Activated naive CD4-positive, alpha-beta T cell (primary cell): Measurements from ENCODE around the gene DEPDC4.
A peak's percentile ranks its signal among the peaks of the same experiment; 100 is the strongest.
"Not testable (repeated sequence)": the region's sequence is repeated elsewhere in the genome, so short reads cannot be mapped to it uniquely, and the experiment has no call there.

Experiments
- DNase-seq, 4 experiments: peaks; one replicate each; lab custom pipeline; 2025; lab: John Stamatoyannopoulos, UW

Gene DEPDC4

DNA sequence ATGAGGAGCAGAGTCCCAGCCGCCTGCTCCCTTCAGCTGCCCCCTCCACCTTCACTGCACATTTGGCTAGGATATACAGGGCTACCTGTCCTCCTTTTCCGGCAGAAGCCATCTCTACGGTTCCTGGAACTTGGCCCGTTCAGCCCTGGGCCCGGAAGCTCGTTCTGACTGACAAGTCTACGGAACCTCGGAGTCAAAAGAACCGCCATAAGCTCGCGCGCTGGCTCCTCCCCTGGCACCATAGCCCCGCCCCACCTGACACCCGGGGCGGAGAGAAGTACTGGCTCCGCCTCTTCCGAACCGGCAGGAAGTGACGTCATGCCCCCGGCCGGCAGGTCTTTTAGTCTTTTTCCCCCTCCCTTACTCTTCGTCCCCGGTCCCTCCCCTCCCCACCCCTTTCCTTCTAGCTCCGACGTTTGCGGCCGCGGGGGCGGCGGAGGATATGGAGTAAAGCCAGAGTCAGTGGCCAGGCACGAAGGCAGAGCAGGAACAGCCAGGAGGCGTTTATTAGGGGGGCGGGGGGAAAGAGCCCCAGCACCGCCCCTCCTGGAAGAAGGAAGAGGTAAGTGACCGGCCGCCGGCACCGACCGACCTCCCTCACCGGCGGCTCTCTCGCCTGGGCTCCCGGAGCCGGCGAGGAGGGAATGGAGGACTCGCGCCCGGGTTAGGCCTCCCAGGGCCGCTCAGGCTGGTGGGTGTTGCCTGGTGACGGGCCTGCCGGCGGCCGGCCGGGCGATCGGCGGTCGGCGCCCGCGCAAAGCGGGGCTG lies at the start of gene DEPDC4, which contains the start of gene SCYL2:
TSS of gene DEPDC4 (minus strand) at position 245 of the 768 bp plus-strand sequence. CDS start at position 242, 3 bp downstream.
TSS of gene SCYL2 (plus strand) at position 343 of the 768 bp plus-strand sequence. CDS start 15,794 bp downstream, outside the sequence.
- peak; percentile 83 to 93 (median 90) for DNase-seq

DNA sequence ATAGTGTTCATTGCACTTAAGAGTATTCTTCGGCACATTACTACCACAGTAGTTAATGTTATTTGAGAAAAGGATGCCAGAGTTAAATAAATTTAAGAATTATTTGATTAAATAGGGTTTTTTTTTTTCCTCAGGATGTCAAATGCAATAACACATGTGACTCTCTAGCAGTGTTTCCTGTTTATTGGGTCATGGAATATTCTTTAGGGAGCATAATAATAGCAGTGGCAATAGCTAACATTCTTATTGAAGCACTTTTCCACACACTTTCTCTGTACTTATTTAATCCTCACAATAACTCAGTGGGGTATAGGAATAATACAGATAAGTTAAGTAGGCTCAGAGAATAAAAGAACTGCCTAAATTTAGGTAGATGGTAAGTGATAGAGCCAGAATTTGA lies 44.4 kb upstream of the DEPDC4 start:
- DNase-seq, result no peak

DNA sequence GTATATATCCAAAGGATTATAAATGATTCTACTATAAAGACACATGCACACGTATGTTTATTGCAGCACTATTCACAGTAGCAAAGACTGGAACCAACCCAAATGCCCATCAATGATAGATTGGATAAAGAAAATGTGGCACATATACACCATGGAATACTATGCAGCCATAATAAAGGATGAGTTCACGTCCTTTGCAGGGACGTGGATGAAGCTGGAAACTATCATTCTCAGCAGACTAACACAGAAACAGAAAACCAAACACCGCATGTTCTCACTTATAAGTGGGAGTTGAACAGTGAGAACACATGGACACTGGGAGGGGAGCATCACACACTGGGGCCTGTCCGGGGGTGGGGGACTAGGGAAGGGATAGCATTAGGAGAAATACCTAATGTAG lies 41.3 kb upstream of the DEPDC4 start:
- not testable (repeated sequence) for DNase-seq

DNA sequence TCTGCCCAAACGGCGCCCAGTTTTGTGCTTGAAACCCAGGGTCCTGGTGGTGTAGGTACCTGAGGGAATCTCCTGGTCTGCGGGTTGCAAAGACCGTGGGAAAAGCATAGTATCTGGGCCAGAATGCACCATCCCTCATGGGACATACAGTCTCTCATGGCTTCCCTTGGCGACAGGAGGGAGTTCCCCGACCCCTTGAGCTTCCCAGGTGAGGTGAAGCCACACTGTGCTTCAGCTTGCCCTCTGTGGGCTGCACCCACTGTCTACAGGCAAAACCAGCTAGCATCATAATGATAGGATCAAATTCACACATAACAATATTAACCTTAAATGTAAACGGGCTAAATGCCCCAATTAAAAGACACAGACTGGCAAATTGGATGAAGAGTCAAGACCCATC lies 37.5 kb upstream of the DEPDC4 start:
- not testable (repeated sequence) for DNase-seq

DNA sequence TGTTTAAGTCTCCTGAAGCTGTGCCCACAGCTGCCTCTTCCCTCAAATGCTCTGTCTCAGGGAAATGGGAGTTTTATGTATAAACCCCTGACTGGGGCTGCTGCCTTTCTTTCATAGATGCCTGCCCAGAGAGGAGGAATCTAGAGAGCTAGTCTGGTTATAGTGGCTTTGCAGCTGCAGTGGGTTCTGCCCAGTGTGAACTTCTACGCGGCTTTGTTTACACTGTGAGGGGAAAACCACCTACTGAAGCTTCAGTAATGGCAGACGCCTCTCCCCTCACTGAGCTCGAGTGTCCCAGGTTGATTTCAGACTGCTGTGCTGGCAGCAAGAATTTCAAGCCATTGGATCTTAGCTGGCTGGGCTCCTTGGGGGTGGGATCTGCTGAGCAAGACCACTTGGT lies 37.0 kb upstream of the DEPDC4 start:
- no peak for DNase-seq

DNA sequence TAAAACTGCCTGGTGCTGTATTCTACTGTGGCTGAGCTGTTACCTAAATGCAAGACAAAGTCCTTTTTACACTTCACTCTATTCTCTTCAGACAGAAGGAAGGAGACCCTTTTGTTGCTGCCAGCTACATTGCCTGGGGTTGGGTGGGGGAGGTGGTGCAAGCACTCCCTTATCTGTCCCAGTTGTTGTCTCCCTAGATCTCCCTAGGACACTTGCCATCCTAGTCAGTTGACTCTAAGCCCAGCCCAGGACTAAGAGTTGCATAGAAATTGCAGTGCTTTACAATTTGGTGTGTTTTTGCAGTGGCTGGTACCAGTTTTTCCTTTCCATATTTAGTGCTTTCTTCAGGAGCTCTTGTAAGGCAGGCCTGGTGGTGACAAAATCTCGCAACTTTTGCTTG lies 35.2 kb upstream of the DEPDC4 start:
- DNase-seq, result no peak

DNA sequence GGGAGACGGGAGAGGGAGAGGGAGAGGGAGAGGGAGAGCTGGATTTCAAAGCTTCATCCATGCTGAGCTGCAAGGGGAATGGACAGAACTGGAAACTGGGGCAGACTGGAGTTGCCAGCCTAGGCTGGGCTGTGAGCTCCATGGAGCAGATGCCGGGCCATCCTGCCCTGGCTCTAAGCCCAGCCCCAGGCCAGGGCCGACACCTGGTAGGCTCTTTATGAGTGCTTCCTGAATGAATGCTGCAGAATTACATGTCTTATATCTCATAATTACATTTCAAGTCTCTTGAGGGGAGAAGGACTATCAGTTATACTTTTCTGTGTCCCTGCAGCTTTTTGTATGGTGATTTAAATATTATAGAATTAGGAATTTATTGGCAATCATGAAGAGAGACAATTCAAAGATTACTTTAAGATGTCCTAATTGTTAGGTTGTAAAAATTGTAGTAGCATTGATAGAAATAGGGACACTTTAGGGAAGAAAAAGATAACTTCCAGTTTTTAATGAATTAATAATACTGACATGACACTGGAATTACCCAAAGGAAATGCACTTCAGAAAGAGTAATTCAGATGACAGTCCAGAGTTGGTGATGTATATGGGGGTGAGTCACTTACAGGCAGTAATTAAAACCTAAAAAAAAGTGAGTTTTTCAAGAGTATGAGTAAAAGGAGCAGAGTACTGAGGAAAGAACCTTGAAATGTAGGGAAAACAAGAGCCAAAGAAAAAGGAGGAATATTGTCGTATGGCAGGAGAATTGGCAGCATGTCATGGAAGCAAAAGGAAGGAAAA lies 29.1 kb upstream of the DEPDC4 start:
- DNase-seq, result no peak

DNA sequence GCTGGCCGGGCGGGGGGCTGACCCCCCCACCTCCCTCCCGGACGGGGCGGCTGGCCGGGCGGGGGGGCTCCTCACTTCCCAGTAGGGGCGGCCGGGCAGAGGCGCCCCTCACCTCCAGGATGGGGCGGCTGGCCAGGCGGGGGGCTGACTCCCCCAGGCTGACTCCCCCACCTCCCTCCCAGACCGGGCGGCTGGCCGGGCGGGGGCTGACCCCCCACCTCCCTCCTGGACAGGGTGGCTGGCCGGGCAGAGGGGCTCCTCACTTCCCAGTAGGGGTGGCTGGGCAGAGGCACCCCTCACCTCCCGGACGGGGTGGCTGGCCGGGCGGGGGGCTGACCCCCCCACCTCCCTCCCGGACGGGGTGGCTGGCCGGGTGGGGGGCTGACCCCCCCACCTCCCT lies 27.5 kb upstream of the DEPDC4 start:
- DNase-seq, result not testable (repeated sequence)

DNA sequence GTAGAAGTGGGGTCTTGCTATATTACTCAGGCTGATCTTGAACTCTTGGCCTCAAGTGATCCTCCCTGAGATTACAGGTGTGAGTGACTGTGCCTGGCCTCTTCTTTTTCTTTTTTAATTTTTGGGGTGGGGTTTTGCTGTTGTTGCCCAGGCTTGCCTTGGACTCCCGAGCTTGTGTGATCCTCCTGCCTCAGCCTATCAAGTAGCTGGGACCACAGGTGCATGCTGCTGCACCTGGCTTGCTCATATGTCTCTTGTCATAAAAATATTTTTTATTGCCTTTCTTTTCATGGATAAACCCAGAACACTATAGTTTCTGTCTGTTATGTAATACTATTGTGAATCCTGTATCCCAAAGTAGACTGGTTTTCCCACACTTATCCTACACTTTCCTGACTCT lies 26.1 kb upstream of the DEPDC4 start:
- no peak for DNase-seq

DNA sequence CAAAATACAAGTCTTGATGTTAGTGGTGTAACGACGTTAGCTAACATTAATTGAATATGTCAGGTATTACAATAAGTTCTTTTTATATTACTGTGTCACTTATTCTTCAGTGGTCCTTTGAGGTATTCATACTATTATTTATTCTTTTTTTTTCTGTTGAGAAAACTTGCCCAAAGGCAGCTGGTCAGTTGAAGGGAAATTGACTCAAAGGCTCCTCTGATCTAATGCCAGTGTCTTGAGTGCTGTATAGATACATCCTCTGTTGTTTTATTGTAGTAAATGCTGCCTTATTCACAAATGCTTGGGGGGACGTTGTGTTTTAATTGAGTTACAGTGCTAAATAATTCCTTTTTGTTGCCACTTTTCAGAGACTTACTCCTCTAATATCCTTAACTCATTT lies 23.1 kb upstream of the DEPDC4 start:
- no peak for DNase-seq

DNA sequence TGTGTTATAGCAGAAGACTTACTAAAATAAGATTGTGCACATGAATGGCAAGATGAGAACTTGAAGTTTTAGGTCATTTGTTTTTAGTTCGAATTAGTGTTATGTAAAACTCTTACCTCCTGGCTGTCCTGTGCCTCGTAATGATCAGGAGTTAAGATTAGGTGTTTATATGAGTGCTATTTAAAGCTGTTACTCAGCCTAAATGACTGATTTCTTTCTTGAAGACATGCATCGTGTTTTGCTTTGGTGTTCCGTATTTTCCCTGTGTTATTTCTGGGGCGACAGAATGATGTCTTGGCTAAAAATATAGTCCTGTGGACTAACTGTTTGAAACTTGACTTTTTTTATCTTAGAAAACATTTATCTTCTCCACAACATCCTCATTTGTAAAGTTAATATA lies 22.2 kb upstream of the DEPDC4 start:
- DNase-seq, result no peak

DNA sequence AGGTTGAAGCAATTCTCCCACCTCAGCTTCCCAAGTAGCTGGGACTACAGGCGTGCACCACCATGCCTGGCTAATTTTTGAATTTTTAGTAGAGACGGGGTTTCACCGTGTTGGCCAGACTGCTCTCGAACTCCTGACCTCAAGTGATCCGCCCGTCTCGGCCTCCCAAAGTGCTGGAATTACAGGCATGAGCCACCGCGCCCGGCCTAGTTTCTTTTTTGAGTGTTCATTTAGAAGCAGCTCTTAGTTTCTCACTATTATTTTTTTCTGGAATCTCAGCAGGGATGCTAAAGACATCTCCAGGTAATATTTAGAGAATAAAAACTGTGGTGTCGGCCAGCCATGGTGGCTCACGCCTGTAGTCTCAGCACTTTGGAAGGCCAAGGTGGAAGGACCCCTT lies 17.7 kb upstream of the DEPDC4 start:
- DNase-seq, result not testable (repeated sequence)

DNA sequence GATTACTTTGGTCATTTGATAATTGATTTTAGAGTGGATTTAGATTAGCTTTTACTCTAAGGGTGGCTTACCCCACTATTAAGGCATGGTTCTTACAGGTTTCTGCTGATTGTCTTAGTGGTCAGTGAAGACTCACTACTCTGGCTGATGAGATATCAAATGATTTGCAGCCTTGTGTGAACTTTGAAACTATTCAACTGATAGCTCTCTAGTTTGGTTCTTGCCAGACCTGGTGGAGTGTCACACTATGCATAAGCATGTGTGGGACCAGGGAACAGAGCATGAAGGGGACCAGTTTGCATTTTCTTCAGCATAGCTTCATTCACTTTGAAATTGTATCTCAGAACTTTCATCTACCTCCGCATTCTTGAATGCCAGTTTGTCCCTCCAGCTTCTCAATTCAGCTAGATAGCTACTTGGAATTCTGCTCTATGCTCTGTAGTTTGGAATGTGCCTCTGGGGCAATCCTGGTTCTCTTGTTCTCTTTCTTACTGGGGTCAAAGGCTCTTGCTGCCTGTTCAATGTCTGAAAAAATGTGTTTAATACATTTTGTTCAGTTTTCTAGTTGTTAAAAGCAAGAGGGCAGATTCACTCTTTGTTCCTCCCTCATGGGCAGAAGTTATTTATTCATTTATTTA lies 12.8 kb upstream of the DEPDC4 start:
- no peak for DNase-seq

DNA sequence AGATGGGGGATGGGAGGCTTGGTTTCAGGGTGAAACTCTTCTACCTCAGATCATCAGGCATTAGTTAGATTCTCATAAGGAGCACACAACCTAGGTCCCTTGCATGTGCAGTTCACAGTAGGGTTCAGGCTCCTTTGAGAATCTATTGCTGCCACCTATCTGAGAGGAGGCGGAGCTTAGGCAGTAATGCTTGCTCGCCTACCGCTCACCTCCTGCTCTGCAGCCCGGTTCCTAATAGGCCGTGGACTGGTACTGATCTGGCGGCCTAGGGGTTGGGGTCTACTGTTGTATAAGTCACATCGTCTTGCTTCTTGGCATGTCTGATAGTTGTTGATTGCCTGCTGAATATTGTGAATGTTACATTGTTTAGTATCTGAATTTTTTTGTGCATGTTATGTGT lies 12.3 kb upstream of the DEPDC4 start:
- DNase-seq, result no peak

DNA sequence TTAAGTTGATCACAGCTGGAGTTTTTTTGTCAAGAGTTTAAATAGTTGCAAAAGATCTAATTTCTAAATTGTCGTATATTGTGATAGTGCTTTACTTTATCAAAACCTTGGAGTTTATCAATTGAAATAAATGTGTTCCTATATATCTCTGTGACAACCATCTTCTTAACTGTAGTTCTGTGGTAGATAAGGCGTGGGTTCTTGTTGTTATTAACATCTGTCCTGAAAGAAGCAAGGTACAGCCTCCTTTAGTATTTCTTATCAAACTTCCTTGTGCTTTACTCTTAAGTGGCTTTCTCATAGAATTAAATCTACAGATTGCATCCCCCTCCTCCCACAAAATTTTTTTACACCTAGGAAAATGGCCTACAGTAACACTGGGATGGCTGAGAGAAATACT lies 7.4 kb upstream of the DEPDC4 start:
- DNase-seq, result no peak

DNA sequence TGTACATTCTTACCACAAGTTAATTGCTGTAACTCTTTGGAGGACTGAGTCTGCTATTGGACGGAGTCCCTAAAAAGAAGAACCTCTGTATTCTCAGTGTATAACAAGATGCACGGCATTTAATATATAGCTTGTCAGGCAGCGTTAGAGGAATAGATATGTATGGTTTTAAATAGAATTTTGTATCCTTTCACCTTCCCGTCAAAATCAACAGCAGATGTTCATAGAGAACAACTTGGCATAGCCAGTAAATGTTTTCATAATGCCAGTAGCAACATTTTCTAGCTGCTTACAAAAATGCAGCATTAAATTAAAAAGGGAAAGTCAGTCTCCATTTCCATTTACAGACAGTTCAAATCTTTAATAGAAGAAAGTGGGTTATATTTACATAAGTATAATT lies 6.9 kb upstream of the DEPDC4 start:
- DNase-seq, result no peak

DNA sequence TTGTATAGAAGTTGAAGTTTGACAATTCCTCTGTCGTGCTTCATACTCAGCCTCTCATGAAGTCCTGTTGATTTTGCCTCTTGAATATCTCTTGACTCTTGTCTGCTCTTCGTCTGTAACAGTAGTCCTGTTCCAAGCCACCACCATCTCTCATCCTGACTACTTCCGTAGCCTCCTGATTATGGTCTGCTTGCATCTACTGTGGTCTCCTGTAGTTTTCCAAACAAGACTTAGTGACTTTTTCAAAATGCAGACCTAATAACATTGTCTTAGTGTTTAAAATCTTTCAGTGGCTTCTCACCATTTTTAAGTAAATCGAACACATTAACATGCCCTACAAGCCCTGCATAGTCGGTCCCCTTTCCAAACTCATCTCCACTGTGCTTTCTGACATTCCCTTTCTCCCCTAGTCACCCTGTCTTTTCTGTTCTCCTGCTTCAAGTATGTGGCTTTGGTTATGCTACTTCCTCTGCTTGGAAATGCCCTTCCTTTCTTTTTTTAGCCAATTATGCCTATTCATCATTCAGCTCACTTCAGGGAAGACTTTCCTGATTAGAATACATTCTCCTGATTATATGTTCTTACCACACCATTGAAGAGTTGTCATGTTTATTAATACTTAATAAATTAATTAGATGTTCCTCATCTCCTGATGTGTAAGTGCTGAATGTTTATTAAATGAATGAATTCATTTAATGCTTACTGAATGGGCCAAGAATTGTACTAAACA lies 2.1 kb upstream of the DEPDC4 start:
- no peak for DNase-seq

DNA sequence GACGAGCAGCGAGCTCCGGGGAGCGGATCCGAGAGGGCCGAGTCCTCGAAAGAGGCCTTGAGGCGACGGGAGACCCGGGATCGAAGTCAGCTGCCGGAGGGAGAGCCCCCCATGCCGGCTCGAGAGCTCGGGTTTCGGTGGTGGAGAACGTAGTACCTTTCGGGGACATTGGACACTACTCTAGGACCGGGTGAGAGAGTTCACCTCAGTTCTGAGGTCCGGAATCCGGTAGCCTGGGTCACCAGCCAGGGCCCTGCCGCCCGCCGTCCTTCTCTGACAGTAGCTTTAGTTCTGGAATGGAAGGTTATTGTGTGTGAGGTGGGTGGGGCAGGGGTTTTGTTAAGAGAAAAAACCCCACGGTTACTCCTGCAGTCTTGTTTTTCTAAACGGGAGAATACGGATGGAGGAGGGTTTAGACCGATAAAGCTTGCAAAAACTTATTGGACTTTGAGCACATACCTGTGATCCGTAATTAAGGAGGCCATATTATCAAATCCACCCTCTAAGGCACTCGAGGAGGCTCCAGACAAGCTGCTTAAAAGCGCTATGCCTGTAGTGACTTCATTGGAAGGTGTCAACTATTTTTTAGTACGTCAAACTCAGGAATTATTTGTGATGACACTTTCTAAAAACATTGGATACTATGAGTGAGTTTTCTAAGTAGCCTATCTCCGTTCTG lies 863 bp upstream of the DEPDC4 start:
- peak in 1 of 4 experiments; percentile 24 for DNase-seq

DNA sequence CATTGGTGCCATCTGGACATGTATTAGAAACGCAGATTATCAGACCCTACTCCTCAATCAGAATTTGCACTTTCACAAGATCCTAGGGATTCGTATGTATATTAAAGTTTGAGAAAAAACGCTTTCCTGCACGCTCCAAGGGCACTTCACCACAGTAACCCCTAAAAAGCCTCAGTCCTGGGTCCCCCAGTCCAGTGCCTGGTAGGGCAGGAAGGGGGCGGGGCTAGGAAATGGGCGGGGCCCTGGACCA lies 369 bp downstream of the DEPDC4 start:
- no peak for DNase-seq

DNA sequence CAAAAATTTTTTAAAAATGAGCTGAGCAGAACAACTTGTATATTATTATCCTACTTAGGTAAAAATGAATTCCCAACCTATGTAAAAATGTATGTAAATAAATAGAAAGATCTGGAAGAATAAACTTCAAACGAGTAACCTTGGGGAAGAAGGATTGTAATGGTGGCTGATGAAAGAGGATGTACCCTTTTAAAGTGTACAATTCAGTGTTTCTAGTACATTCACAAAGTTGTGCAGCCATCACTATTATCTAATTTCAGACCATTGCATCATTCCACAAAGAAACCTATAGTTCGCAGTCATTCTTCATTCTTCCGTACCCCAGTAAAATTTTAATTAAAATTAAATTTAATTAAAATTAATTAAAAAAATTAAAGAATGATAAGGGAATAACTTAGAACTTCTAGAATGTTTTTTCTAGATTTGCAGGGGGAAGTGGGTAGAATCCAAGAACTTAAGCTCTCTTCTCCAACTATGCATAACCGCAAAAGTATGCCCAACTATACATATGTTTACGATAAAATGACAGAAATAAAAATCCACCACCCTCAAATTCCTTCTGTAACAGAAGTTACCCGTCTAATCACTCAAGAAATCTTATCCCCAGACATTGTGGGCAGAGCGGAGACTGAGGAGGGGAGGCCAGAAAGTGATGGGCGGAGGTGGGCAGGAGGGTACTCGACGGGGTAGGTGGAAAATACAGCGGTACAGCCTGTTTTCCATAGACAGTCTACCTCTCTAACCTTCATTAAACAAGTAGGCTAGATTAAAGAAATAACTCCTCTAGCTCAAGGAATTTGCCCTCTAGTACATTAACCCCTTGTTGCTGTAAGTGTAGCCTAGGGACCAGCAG lies 921 bp downstream of the DEPDC4 start:
- no peak for DNase-seq

DNA sequence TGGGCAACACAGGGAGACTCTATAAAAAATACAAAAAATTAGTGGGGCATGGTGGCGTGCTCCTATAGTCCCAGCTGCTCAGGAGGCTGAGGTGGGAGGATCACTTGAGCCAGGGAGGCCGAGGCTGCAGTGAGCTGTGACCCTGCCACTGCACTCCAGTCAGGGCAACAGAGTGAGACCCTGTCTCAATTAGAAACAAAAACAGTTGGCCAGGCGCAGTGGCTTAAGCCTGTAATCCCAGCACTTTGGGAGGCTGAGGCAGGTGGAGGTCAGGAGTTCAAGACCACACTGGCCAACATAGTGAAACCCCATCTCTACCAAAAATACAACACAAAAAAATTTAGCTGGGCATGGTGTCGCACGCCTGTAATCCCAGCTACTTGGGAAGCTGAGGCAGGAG lies 1.8 kb downstream of the DEPDC4 start:
- DNase-seq, result not testable (repeated sequence)
